Ureter (tissue), 1 donor: ENCODE measurements around the gene HUS1. TPM values are rescaled to one million over a fixed set of nuclear protein-coding genes. Genes with fewer than 3 reads are reported as not detected.
"Not testable (repeated sequence)": the region's sequence is repeated elsewhere in the genome, so short reads cannot be mapped to it uniquely, and the experiment has no call there.

Source experiments
- DNase-seq: peaks from one replicate; pipeline ENCODE4 v3.0.0-alpha.2; 2020; ENCODE audit warnings: low spot score
- total RNA-seq: library from RNA; stranded (reverse); gene quantifications from one replicate; pipeline ENCODE4 v1.2.4, GENCODE V29; 2023
- donor health status: DM: yes; HTN: yes; CAD: no.

HUS1 gene
- total RNA-seq, 1 donor from 2014 or later, result 43.1 TPM

- not testable (repeated sequence) for DNase-seq
Measured at GRCh38 chr7:47923081-47923875, 56.1 kb downstream of the HUS1 start.

- not testable (repeated sequence) for DNase-seq
Measured at GRCh38 chr7:47916514-47916913, 62.9 kb downstream of the HUS1 start.

- DNase-seq, result no peak
Measured at GRCh38 chr7:47915616-47915976, 63.8 kb downstream of the HUS1 start.

- no peak for DNase-seq
Measured at GRCh38 chr7:47914717-47915615, 64.4 kb downstream of the HUS1 start.

Other genes starting within 250 kb of the HUS1 start
- gene PKD1L1, start 31.1 kb downstream of the HUS1 start, total RNA-seq, result 5.9 TPM
- gene SUN3, start 49.5 kb upstream of the HUS1 start, total RNA-seq, result not detected
- 0.42 TPM for gene C7orf57, start 55.9 kb upstream of the HUS1 start, total RNA-seq
- gene UPP1, start 109.7 kb upstream of the HUS1 start, total RNA-seq, result 58.2 TPM
- 5.2 TPM for gene ABCA13, start 191.8 kb upstream of the HUS1 start, total RNA-seq